ENCODE measurements around the gene MAP4K2. TPM values are rescaled to one million over a fixed set of nuclear protein-coding genes. Genes with fewer than 3 reads are reported as not detected.

Gene MAP4K2
- total and polyA plus RNA-seq, 9 of the 15 experiments (the other 6 are each of a cell fraction or from before 2014, with no cell fraction given), result 0.13 to 14.5 (median 7.3) TPM

- ATAC-seq (no peak), FAIRE-seq (no peak), DNase-seq (ENCODE audit: extremely low read depth in 1 of 4, low spot score in 3 of 4) (no peak)
- peaks cover 10 to 23% of the 10 kb centered on the region in 2 experiments; a peak in 4 of 5 replicates for H3K4me1 ChIP-seq (replicated peaks in 1 of 2; ENCODE audit: control insufficient read depth in 2 of 2, insufficient read depth in 2 of 2, low read length in 2 of 2)
- no peak overlapping the region for H3K9ac ChIP-seq (ENCODE audit: insufficient read depth in 1 of 2, low read depth in 2 of 2, low read length in 2 of 2)
- H3K36me3 ChIP-seq (ENCODE audit: control insufficient read depth, insufficient read depth, low read length), result peaks cover 26% of the 10 kb centered on the region; the same call in 2 of the 3 replicates
- H2AFZ ChIP-seq (ENCODE audit: low read depth, low read length), result no peak overlapping the region
- BruUV-seq (replicated peaks), result TSS peak; percentile 66
- WGBS (ENCODE audit: insufficient coverage, low coverage, missing lambda C conversion rate), result 44% methylated on average over 10 of the region's 11 CpGs
- H3K9me1 ChIP-seq (ENCODE audit: control insufficient read depth, insufficient read depth, low read length), result no peaks in the 10 kb centered on the region
- no peaks in the 10 kb centered on the region for H3K9me3 ChIP-seq (replicated peaks; ENCODE audit: control insufficient read depth, insufficient read depth, low read depth, low read length)
- no peaks in the 10 kb centered on the region for H3K27me3 ChIP-seq (ENCODE audit: control insufficient read depth in 2 of 2, insufficient read depth in 2 of 2, low read length in 2 of 2)
- no peak overlapping the region for H3K4me2 ChIP-seq (ENCODE audit: insufficient read depth, low read length)
- no peak overlapping the region for H3K4me3 ChIP-seq
- no peaks in the 10 kb centered on the region for H3K79me2 ChIP-seq (ENCODE audit: control insufficient read depth, insufficient read depth, low read length)
- ChIA-PET CTCF (ENCODE audit: low intra/inter-chr PET ratio) (no interaction called here), POLR2A (no interaction called here)
- in situ Hi-C loops (cut with MboI), result no loop called here
- no peak overlapping the region for H3K27ac ChIP-seq (ENCODE audit: extremely low read depth, low read depth, low read length)
- intact Hi-C loops (cut with micrococcal nuclease), result no loop called here
- H4K20me1 ChIP-seq (replicated peaks; ENCODE audit: control insufficient read depth, insufficient read depth, low read length), result no peaks in the 10 kb centered on the region
- TF ChIP-seq SAFB (IDR thresholded peaks at IDR 0.05; ENCODE audit: borderline replicate concordance, low read depth, low read length) (no peak), HNRNPK (IDR thresholded peaks at IDR 0.05; ENCODE audit: low read depth, low read length, poor library complexity, severe bottlenecking) (no peak), SRSF3 (IDR thresholded peaks at IDR 0.05; ENCODE audit: insufficient read depth, low read length) (no peak), YY1 (IDR thresholded peaks at IDR 0.05; ENCODE audit: borderline replicate concordance in 1 of 3, control insufficient read depth in 1 of 3, extremely low read depth in 1 of 3, insufficient read depth in 3 of 3, insufficient read length in 1 of 3, insufficient replicate concordance in 2 of 3, low read depth in 1 of 3, low read length in 2 of 3) (no peak), SPI1 (IDR thresholded peaks at IDR 0.05; ENCODE audit: borderline replicate concordance, low read depth, low read length) (no peak), HLTF (IDR thresholded peaks at IDR 0.05) (no peak), COPS2 (conservative IDR thresholded peaks at IDR 0.05) (no peak), POLR2A (conservative IDR thresholded peaks at IDR 0.05) (0 out of 2 replicates have a peak, but pooled peaks have one; percentile 23), ZNF311 (CRISPR knock-in tag; IDR thresholded peaks at IDR 0.05) (no peak), RAD21 (CRISPR knock-in tag; conservative IDR thresholded peaks at IDR 0.05 in 1 of 2, IDR thresholded peaks at IDR 0.05 in 1 of 2) (no peak), SREBF2 (CRISPR knock-in tag; IDR thresholded peaks at IDR 0.05) (no peak), SUPT5H (IDR thresholded peaks at IDR 0.05) (peak; percentile 28; the same call in 1 of the 2 replicates), STAT5B (CRISPR knock-in tag; IDR thresholded peaks at IDR 0.05) (no peak), XRCC3 (IDR thresholded peaks at IDR 0.05) (no peak), ZNF12 (CRISPR knock-in tag; IDR thresholded peaks at IDR 0.05) (no peak), RAD51 (IDR thresholded peaks at IDR 0.05; ENCODE audit: borderline replicate concordance, low read depth) (no peak), ZBTB26 (CRISPR knock-in tag; IDR thresholded peaks at IDR 0.05) (no peak)
- TF ChIP-seq, protein P1, sequence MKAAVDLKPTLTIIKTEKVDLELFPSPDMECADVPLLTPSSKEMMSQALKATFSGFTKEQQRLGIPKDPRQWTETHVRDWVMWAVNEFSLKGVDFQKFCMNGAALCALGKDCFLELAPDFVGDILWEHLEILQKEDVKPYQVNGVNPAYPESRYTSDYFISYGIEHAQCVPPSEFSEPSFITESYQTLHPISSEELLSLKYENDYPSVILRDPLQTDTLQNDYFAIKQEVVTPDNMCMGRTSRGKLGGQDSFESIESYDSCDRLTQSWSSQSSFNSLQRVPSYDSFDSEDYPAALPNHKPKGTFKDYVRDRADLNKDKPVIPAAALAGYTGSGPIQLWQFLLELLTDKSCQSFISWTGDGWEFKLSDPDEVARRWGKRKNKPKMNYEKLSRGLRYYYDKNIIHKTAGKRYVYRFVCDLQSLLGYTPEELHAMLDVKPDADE (conservative IDR thresholded peaks at IDR 0.05; ENCODE audit: control insufficient read depth, low read depth, low read length), result no peak
- TF ChIP-seq, protein P2, sequence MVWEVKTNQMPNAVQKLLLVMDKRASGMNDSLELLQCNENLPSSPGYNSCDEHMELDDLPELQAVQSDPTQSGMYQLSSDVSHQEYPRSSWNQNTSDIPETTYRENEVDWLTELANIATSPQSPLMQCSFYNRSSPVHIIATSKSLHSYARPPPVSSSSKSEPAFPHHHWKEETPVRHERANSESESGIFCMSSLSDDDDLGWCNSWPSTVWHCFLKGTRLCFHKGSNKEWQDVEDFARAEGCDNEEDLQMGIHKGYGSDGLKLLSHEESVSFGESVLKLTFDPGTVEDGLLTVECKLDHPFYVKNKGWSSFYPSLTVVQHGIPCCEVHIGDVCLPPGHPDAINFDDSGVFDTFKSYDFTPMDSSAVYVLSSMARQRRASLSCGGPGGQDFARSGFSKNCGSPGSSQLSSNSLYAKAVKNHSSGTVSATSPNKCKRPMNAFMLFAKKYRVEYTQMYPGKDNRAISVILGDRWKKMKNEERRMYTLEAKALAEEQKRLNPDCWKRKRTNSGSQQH (CRISPR knock-in tag; IDR thresholded peaks at IDR 0.05), result 0 out of 2 replicates have a peak, but pooled peaks have one; percentile 38
Measured at GRCh38 chr11:64823568-64824119, 20.6 kb upstream of the MAP4K2 start.

Measured in K562 (cell line).